ENCODE data around the gene UVSSA.
A peak's percentile ranks its signal among the peaks of the same experiment; 100 is the strongest.

Gene UVSSA

DNA sequence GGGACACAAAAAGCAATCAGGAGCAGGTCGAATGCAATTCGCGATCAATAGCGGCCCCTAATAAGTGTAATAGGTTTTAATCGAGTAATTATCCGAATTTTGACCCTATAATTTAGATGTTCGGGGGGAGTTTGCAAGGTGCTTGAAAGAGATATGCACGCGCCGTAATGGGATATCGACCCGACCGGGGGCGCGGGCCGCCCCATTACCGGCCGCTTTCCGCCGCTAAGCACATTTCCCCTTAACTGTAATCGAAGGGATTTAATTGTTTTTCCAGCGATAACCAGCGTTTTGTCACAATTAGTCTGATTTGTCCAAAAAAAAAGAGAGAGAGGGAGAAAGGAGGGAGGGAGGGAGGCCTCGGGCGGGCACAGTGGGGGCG lies 58.2 kb downstream of the UVSSA start:
- no peak for DNase-seq (ENCODE audit: low read depth)
- no peak overlapping the region for H3K4me3 ChIP-seq (ENCODE audit: low read length)
- TF ChIP-seq, protein P1, sequence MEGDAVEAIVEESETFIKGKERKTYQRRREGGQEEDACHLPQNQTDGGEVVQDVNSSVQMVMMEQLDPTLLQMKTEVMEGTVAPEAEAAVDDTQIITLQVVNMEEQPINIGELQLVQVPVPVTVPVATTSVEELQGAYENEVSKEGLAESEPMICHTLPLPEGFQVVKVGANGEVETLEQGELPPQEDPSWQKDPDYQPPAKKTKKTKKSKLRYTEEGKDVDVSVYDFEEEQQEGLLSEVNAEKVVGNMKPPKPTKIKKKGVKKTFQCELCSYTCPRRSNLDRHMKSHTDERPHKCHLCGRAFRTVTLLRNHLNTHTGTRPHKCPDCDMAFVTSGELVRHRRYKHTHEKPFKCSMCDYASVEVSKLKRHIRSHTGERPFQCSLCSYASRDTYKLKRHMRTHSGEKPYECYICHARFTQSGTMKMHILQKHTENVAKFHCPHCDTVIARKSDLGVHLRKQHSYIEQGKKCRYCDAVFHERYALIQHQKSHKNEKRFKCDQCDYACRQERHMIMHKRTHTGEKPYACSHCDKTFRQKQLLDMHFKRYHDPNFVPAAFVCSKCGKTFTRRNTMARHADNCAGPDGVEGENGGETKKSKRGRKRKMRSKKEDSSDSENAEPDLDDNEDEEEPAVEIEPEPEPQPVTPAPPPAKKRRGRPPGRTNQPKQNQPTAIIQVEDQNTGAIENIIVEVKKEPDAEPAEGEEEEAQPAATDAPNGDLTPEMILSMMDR (conservative IDR thresholded peaks at IDR 0.05; ENCODE audit: low read depth, low read length): no peak

DNA sequence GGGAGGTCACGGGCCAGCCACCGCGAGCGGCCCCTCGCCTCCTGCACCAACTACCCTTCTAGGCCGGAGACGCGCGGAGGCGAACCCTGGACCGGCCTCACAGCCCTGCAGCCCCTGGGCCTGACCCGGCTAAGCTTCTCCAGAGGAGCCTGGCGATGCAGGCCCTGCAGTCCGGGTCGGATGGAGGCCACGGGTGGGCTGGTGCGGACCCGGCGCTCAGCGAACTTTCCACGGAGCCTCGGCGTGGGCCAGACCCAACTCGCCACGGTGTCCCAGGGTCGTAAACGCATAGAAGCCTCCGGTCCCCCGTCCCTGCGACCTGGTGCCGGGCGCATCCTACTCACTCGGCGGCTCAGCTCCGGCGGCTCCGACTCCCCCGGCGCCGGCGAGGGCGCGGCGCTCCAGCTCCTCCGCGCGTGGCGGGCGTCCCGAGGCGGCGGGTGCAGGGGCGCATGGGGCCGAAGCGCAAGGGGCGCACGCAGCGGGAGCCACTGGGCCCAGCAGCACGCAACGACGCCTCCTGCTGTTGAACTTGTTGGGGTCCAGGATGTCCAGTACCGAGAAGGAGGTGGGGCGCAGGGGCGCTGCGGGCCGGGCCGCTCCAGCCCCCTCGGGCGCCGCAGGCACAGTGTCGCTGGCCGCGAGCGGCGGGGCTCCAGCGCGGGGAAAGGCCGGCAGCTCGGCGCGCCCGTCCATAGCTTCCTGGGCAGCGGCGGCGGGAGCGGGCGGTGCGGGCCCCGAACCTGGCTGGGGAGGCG lies 58.8 kb downstream of the UVSSA start:
- TF ChIP-seq, protein P1 (conservative IDR thresholded peaks at IDR 0.05; ENCODE audit: low read depth, low read length): no peak
- no peak overlapping the region for H3K4me3 ChIP-seq (ENCODE audit: low read length)
- no peak for DNase-seq (ENCODE audit: low read depth)

DNA sequence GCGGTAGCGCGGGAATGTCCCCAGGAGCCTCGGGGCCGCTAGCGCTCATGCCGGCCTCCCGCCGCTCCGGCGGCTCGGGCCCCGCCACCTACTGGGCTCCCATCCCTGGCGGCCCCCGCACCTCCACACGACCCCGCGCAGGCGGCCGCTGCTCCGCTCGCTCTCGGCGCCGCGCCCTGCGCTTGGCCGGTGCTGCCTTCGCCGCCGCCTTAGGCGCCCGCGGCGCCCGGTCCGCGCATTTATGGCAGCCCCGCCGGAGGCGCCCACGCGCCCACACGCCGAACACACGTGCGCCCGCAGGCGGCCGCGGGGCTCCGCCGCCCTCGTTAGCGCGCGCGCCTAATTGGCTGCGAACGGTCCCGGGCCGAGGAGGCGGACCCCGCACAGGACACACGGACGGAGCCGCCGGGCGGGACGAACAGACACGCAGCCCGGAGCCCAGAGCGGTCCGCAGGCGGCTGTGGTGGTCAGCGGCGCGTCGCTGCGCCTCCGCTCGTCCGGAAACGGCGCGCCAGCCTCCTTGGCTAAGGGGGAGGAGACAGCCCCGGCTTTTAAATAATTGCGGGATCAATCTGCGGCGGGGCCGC lies 59.5 kb downstream of the UVSSA start, which contains the start of gene NKX1-1:
NKX1-1 (minus strand) TSS at position 49 of the 587 bp plus-strand sequence; CDS start at position 49, 0 bp downstream.
- TF ChIP-seq, protein P1 (conservative IDR thresholded peaks at IDR 0.05; ENCODE audit: low read depth, low read length): no peak
- no peak for DNase-seq (ENCODE audit: low read depth)
- H3K4me3 ChIP-seq (ENCODE audit: low read length): no peak within 1 kb of the TSS

DNA sequence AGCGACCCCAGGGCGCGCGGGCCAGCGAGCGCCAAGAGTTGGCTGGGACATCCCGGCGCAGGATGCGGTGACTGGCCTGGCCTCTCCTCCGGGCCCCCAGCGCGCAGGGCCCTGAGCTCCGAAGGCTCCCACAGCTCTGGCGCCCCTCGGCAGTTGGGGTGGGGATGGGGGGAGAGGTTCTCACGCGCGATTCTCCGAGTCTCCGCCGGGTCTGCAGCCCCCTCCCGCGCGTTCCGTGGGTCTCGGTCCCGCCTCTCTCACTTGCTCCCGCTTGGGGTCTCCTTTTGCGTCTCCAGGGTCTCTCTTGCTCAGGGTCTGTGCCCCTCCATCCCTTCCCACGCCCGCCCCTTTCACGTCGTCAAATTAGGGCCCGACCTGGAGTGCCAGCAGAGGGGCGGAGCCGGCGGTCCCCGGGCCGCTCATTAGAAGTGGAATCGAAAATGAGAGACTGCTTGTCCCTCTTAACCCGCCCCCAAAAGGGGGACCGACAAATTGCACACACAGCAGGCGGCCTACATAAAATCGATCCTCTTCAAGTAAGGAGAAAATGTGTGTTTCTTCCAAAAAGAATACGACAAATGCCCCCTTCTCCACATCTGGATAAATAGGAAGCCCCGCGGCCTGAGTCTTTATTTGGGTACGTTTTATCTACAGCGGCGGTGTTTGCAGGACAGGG lies 60.1 kb downstream of the UVSSA start:
- no peak for DNase-seq (ENCODE audit: low read depth)
- no peak overlapping the region for H3K4me3 ChIP-seq (ENCODE audit: low read length)
- TF ChIP-seq, protein P1 (conservative IDR thresholded peaks at IDR 0.05; ENCODE audit: low read depth, low read length): no peak

DNA sequence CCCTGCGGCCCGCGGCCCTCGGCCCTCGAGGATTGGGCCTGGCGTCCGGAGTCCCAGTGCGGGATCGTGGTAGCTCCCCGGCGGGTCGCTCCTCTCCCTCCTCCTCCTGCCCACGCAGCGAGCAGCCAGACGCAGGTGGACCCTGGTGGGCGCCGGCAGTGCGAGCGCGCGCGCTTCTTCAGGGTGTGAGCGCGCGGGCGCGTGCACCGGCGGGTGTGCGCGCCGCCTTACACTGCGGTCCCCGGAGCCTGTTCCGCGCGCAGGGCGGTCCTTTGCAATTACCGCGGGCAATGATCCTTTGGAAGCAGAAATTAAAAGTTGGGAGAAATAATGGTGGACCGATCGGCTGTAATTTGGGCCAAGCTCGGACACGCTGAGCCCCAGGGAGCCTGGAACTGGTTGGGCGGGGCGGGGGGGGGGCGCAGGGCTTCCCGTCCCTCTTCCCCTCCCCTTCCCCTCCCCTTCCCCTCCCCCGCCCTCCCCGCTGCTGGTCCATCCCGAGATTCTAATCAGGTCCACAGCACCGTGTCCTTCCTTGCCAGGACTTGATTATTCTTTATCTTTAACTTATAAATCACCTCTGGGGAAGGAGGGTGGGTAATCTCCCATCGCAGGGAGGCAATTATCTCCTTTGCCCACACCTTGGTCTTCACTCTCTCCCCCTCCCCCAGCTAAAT lies 60.8 kb downstream of the UVSSA start:
- TF ChIP-seq, protein P1 (conservative IDR thresholded peaks at IDR 0.05; ENCODE audit: low read depth, low read length): no peak
- H3K4me3 ChIP-seq (ENCODE audit: low read length): no peak overlapping the region
- DNase-seq (ENCODE audit: low read depth): no peak

DNA sequence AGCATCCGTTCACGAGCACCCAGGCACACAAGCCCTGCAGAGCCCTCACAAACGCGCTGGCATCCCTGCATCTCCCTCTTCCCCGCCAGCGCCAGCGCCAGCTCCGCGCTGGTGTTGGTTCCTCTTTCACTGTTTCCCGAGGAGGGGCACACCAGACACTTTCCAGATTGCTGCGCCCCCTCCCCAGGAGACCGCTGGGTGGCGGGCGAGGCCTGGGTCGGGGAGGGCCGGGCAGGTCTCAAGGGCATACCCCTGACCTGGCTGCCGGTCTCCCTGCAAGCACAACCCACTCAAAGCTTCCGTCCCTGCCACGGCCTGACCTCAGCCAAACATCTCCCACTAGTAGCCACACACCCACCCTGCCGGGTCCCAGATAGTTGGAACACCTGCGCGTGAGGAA lies 61.4 kb downstream of the UVSSA start:
- no peak overlapping the region for H3K4me3 ChIP-seq (ENCODE audit: low read length)
- no peak for DNase-seq (ENCODE audit: low read depth)
- TF ChIP-seq, protein P1 (conservative IDR thresholded peaks at IDR 0.05; ENCODE audit: low read depth, low read length): peak; percentile 11

Data from retinal pigment epithelial cell (primary cell).